Measurements from ENCODE around the gene SYNPO2.

SYNPO2 gene

GRCh38 chr4:119082661-119083060 lies 194.0 kb downstream of the SYNPO2 start:
- no peak for DNase-seq

DNA sequence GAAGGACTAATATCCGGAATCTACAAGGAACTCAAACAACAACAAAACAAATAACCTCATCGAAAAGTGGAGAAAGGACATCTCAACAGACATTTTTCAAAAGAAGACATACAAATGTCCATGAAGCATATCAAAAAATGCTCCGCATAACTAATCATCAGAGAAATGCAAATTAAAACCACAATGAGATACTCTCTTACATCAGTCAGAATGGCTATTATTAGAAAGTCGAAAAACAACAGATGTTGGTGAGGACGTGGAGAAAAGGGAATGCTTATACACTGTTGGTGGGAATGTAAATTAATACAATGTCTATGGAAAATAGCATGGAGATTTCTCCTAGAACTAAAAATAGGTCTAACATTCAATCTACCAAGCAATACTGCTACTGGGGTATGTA lies 195.9 kb downstream of the SYNPO2 start:
- DNase-seq = no peak

DNA sequence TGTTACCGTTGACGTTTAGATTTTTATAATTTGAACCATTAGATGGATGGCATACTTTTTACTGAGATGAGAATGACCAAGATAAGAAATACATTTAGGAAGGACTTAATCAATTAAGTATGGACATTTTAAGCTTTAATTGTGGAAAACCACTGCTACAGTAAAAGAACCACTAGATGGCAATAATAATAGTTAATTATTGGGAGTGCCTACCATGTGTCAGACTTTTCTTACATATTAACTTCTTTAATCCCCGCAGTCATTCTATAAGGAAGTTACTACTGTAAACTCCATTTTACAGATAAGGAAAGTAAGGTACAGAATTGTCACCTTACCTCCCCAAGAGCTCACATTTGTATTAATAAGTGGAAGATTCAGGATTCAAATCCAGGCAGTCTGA lies 198.5 kb downstream of the SYNPO2 start:
- DNase-seq = no peak

GRCh38 chr4:119087656-119088055 lies 199.0 kb downstream of the SYNPO2 start:
- DNase-seq = no peak

- DNase-seq = no peak
Measured at GRCh38 chr4:119093042-119093827, 204.6 kb downstream of the SYNPO2 start.

- DNase-seq = no peak
Measured at GRCh38 chr4:119097282-119097900, 208.7 kb downstream of the SYNPO2 start.

DNA sequence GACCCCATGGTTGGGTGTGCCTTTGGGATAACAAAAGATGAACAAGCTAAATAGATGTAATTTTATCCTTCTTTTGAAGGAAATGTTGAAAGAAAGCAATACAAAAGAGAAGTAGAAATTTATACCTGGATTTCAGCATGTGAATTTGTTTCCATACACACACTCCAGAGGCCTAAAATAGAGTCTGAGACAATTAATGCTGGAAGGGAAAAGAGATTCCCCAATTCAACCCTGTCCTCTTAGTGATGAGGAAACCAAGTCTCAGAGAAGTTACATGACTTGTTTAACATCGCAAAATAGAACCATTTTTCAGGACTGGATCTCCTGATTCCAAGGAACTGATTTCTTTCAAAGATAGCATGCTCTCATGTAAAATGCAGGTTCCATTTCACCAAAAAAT lies 209.7 kb downstream of the SYNPO2 start:
- DNase-seq = no peak

- no peak for DNase-seq
Measured at GRCh38 chr4:119099227-119099810, 210.7 kb downstream of the SYNPO2 start.

- DNase-seq = no peak
Measured at GRCh38 chr4:119100655-119101054, 212.0 kb downstream of the SYNPO2 start.

DNA sequence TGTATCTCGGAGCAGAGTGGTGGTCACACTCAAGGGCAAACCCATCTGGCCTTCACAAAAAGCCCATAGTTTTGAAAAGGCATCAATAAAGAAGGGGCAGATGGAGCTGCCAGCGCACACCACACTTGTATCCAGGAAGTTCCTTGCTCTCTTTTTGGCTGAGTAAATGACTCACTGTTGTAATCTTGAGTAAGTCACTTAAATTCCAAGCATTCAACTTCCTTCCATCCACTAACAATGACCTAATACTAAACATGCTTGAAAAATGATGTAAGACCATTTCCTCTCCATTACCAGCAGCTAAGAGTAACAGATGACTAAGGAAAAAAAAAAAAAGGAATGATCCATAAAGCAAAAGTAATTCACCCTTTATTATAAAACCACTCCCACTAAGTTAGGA lies 214.6 kb downstream of the SYNPO2 start:
- DNase-seq = no peak

DNA sequence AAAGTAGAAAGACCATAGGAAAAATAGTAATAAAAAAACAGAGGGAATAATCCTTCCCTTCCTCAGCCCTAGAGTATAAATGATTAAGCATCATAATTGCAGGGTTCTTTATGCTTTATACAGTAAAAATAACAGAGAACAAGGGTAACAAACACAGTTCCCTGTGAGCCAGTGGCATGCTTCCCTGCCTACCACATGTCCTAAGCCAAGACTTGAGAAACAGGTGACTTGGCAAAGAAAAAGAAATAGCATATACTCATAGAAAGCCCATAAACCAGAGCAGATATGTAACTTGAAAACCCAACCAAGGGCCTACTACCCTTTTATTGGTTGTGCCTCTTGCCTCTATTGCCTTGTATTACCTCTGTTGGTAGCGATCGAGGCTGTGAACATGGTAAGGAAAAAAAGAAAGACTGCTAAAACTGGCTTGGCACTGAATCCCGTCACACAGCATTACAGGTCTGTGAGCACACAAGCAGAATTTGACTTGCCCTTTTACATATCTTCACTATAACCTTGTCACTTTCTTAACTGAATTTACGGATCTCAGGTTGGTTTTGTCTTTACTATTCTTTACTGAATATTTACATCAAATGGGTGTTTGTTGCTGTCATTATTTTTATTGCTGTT lies 216.1 kb downstream of the SYNPO2 start:
- no peak for DNase-seq

- DNase-seq = no peak
Measured at GRCh38 chr4:119105605-119106004, 217.0 kb downstream of the SYNPO2 start.

DNA sequence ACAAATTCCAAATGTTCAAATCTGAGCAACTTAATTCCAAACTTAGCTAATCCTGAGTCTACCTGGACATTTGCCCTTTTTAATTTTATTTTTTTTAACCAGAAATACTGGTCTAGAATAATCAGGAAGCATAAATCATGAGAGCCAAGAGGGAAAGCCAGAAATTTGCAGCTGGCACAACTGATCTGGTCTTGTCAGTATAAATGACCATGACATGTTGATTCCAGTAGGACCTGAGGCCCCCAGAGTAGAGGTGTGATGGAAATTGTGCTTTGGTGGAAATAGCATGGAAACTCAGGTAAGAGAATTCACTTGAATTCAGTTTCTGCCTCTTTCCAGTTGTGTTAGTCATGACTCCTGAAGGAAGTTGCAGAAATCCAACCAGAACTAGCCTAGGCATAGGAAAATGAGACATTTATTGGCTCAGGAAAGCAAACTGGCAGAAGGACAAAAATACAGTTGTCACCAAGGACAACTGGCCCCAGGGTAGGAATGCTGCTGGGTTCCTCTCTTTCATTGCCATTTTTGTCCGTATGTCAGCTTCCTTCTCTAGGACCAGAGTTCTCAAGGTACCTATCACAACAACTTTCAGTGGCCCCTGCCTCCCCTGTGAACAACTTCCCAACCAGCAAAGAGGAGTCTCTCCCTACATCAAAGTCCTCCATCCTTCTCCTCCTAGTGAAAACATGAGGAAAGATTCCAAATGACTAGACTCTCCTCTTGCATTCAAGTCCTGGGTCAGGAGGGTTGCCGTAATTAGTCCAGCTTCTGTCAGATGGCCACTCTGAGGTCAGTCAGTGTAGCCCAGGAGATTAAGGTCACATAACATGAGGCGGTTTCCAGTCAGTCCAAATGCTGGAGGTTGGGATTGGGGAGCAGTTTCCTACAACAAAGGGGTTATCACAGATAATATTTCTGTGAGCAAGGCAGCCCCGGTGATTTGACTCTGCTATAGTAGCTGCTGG lies 217.7 kb downstream of the SYNPO2 start:
- no peak for DNase-seq

GRCh38 chr4:119110121-119110520 lies 221.5 kb downstream of the SYNPO2 start:
- DNase-seq = no peak

All from DMS79 (cell line).